HepG2 (cell line): Measurements from ENCODE around the gene SWSAP1. TPM values are rescaled to one million over a fixed set of nuclear protein-coding genes. Genes with fewer than 3 reads are reported as not detected.

Source experiments
- FOXK2 ChIP-seq: fragments of 450-650 bp; IDR thresholded peaks from 2 replicates; pipeline ENCODE4 v1.6.1; 2016
- FUBP1 ChIP-seq: sonication (generic); formaldehyde crosslinking; IDR thresholded peaks from 2 replicates; pipeline ENCODE4 v1.5.1; 2020; ENCODE audit warnings: missing genetic modification reagents, mild to moderate bottlenecking, borderline replicate concordance
- HDAC2 ChIP-seq: sonication (generic); formaldehyde crosslinking; IDR thresholded peaks from 2 replicates; pipeline ENCODE4 v1.4.0; 2020; ENCODE audit warnings: missing genetic modification reagents
- MATR3 ChIP-seq: sonication (generic); formaldehyde crosslinking; IDR thresholded peaks from 2 replicates; pipeline ENCODE4 v1.4.0; 2020; ENCODE audit warnings: missing genetic modification reagents
- NPAS2 ChIP-seq: sonication (generic); formaldehyde crosslinking; IDR thresholded peaks from 2 replicates; pipeline ENCODE4 v1.8.0; 2022; ENCODE audit warnings: mild to moderate bottlenecking, missing genetic modification reagents, borderline replicate concordance
- PAF1 ChIP-seq: IDR thresholded peaks from 2 replicates; pipeline ENCODE4 v1.6.1; 2016; ENCODE audit warnings: missing genetic modification reagents, missing compliant biosample characterization
- PLRG1 ChIP-seq: fragments of 450-650 bp; conservative IDR thresholded peaks from 2 replicates; pipeline ENCODE4 v1.6.1; 2016
- SPEN ChIP-seq: sonication (generic); formaldehyde crosslinking; IDR thresholded peaks from 2 replicates; pipeline ENCODE4 v1.5.1; 2020; ENCODE audit warnings: low read depth, mild to moderate bottlenecking, missing genetic modification reagents
- TEAD3 ChIP-seq: optimal IDR thresholded peaks from 2 replicates; pipeline ENCODE3; 2016; ENCODE audit warnings: borderline replicate concordance
- TRIM24 ChIP-seq: sonication (generic); formaldehyde crosslinking; IDR thresholded peaks from 2 replicates; pipeline ENCODE4 v1.8.0; 2022; ENCODE audit warnings: mild to moderate bottlenecking, missing genetic modification reagents
- ZKSCAN1 ChIP-seq: fragments of 150-350 bp; IDR thresholded peaks from 2 replicates; pipeline ENCODE4 v1.6.1; 2014; ENCODE audit warnings: low read length
- ZNF10 ChIP-seq: sonication (generic); formaldehyde crosslinking; IDR thresholded peaks from 2 replicates; pipeline ENCODE4 v1.4.0; 2020; ENCODE audit warnings: mild to moderate bottlenecking, low read depth, missing genetic modification reagents, borderline replicate concordance
- ZNF251 ChIP-seq: sonication (generic); formaldehyde crosslinking; IDR thresholded peaks from 2 replicates; pipeline ENCODE4 v1.9.0; 2021; ENCODE audit warnings: mild to moderate bottlenecking, missing genetic modification reagents
- ZNF317 ChIP-seq: sonication (generic); formaldehyde crosslinking; IDR thresholded peaks from 2 replicates; pipeline ENCODE4 v1.5.0; 2020; ENCODE audit warnings: mild to moderate bottlenecking, missing genetic modification reagents
- ZNF44 ChIP-seq: sonication (generic); formaldehyde crosslinking; IDR thresholded peaks from 2 replicates; pipeline ENCODE4 v1.5.1; 2020; ENCODE audit warnings: mild to moderate bottlenecking, missing genetic modification reagents
- ZNF605 ChIP-seq: sonication (generic); formaldehyde crosslinking; IDR thresholded peaks from 2 replicates; pipeline ENCODE4 v1.8.0; 2022; ENCODE audit warnings: mild to moderate bottlenecking, missing genetic modification reagents
- ZNF746 ChIP-seq: sonication (generic); formaldehyde crosslinking; IDR thresholded peaks from 2 replicates; pipeline ENCODE4 v1.8.0; 2022; ENCODE audit warnings: mild to moderate bottlenecking, missing genetic modification reagents
- ZNF776 ChIP-seq: sonication (generic); formaldehyde crosslinking; IDR thresholded peaks from 2 replicates; pipeline ENCODE4 v1.4.0; 2020; ENCODE audit warnings: mild to moderate bottlenecking, missing genetic modification reagents
- ZNF839 ChIP-seq: sonication (generic); formaldehyde crosslinking; IDR thresholded peaks from 2 replicates; pipeline ENCODE4 v1.4.0; 2020; ENCODE audit warnings: missing genetic modification reagents, mild to moderate bottlenecking, borderline replicate concordance
- ZNF850 ChIP-seq: sonication (generic); formaldehyde crosslinking; conservative IDR thresholded peaks from 2 replicates; pipeline ENCODE4 v1.9.0; 2021; ENCODE audit warnings: mild to moderate bottlenecking, missing genetic modification reagents
- ZNF878 ChIP-seq: sonication (generic); formaldehyde crosslinking; IDR thresholded peaks from 2 replicates; pipeline ENCODE4 v1.8.1; 2023; ENCODE audit warnings: mild to moderate bottlenecking, missing genetic modification reagents, moderate library complexity
- polyA plus RNA-seq, 8 experiments: library from polyadenylated mRNA; depleted of rRNA in 3 of 8; stranded (reverse) in 7 of 8; unstranded in 1 of 8; fragments of >200 nt; fragmentation: Illumina TruSeq in 4 of 8; extraction: Trizol in 4 of 8; gene quantifications; 2 replicates each; pipeline versions ENCODE4 v1.2.1 to v1.2.3, GENCODE V29; 2011 to 2016; ENCODE audit warnings: low read depth in 4 of 8, missing spikeins in 1 of 8, mixed read lengths in 1 of 8; ENCODE audit not compliant: insufficient read depth in 1 of 8
- total RNA-seq, 5 experiments: library from RNA; depleted of rRNA; stranded (reverse); fragments of >200 nt; fragmentation: Illumina TruSeq; extraction: Trizol; gene quantifications; 2 replicates each; pipeline ENCODE4 v1.2.3, GENCODE V29; 2016; ENCODE audit warnings: low read depth in 1 of 5
- TF ChIP-seq, protein P1 (sequence below): sonication (generic); formaldehyde crosslinking; IDR thresholded peaks from 2 replicates; pipeline ENCODE4; 2020; ENCODE audit warnings: missing genetic modification reagents, mild to moderate bottlenecking, borderline replicate concordance
- TF ChIP-seq, protein P2 (sequence below): sonication (generic); formaldehyde crosslinking; IDR thresholded peaks from 2 replicates; pipeline ENCODE4 v1.4.0; 2020; ENCODE audit warnings: mild to moderate bottlenecking, low read depth, missing genetic modification reagents
- TF ChIP-seq, protein P3 (sequence below): IDR thresholded peaks from 2 replicates; pipeline ENCODE4 v1.6.1; 2016; ENCODE audit warnings: mild to moderate bottlenecking

Gene SWSAP1
- total and polyA plus RNA-seq, 2 of the 13 experiments (the other 11 are each of a cell fraction or from before 2014, with no cell fraction given): 2.7 to 3.3 TPM

GRCh38 chr19:11380653-11381537, 6.4 kb downstream of the SWSAP1 start (continued):
- TF ChIP-seq, protein P1, sequence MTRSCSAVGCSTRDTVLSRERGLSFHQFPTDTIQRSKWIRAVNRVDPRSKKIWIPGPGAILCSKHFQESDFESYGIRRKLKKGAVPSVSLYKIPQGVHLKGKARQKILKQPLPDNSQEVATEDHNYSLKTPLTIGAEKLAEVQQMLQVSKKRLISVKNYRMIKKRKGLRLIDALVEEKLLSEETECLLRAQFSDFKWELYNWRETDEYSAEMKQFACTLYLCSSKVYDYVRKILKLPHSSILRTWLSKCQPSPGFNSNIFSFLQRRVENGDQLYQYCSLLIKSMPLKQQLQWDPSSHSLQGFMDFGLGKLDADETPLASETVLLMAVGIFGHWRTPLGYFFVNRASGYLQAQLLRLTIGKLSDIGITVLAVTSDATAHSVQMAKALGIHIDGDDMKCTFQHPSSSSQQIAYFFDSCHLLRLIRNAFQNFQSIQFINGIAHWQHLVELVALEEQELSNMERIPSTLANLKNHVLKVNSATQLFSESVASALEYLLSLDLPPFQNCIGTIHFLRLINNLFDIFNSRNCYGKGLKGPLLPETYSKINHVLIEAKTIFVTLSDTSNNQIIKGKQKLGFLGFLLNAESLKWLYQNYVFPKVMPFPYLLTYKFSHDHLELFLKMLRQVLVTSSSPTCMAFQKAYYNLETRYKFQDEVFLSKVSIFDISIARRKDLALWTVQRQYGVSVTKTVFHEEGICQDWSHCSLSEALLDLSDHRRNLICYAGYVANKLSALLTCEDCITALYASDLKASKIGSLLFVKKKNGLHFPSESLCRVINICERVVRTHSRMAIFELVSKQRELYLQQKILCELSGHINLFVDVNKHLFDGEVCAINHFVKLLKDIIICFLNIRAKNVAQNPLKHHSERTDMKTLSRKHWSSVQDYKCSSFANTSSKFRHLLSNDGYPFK (CRISPR knock-in tag): peak; percentile 69; the same call in 1 of the 2 replicates
- no peak for TF ChIP-seq FUBP1 (CRISPR knock-in tag)
- no peak for TF ChIP-seq ZNF605 (CRISPR knock-in tag)
- TF ChIP-seq ZNF317 (CRISPR knock-in tag): peak; percentile 31; the same call in 1 of the 2 replicates
- no peak for TF ChIP-seq ZKSCAN1
- no peak for TF ChIP-seq MATR3
- TF ChIP-seq FOXK2: no peak
- TF ChIP-seq ZNF10 (CRISPR knock-in tag): no peak
- TF ChIP-seq HDAC2 (CRISPR knock-in tag): peak; percentile 37
- peak; percentile 59 for TF ChIP-seq TEAD3
- TF ChIP-seq PLRG1: no peak
- no peak for TF ChIP-seq ZNF251 (CRISPR knock-in tag)
- no peak for TF ChIP-seq ZNF850 (CRISPR knock-in tag)
- TF ChIP-seq, protein P2, sequence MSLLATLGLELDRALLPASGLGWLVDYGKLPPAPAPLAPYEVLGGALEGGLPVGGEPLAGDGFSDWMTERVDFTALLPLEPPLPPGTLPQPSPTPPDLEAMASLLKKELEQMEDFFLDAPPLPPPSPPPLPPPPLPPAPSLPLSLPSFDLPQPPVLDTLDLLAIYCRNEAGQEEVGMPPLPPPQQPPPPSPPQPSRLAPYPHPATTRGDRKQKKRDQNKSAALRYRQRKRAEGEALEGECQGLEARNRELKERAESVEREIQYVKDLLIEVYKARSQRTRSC (CRISPR knock-in tag): no peak
- TF ChIP-seq, protein P3, sequence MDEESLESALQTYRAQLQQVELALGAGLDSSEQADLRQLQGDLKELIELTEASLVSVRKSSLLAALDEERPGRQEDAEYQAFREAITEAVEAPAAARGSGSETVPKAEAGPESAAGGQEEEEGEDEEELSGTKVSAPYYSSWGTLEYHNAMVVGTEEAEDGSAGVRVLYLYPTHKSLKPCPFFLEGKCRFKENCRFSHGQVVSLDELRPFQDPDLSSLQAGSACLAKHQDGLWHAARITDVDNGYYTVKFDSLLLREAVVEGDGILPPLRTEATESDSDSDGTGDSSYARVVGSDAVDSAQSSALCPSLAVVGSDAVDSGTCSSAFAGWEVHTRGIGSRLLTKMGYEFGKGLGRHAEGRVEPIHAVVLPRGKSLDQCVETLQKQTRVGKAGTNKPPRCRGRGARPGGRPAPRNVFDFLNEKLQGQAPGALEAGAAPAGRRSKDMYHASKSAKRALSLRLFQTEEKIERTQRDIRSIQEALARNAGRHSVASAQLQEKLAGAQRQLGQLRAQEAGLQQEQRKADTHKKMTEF (CRISPR knock-in tag): peak; percentile 79
- no peak for TF ChIP-seq TRIM24 (CRISPR knock-in tag)
- TF ChIP-seq PAF1 (CRISPR knock-in tag): no peak
- TF ChIP-seq ZNF746 (CRISPR knock-in tag): no peak
- TF ChIP-seq ZNF776 (CRISPR knock-in tag): peak; percentile 58; the same call in 1 of the 2 replicates
- TF ChIP-seq ZNF878: peak; percentile 48; the same call in 1 of the 2 replicates
- TF ChIP-seq SPEN (CRISPR knock-in tag): peak; percentile 67
- TF ChIP-seq NPAS2 (CRISPR knock-in tag): no peak
- TF ChIP-seq ZNF44 (CRISPR knock-in tag): no peak
- TF ChIP-seq ZNF839: no peak; the same call in 1 of the 2 replicates
